ENCODE results near the gene HLA-A. TPM values are rescaled to one million over a fixed set of nuclear protein-coding genes. Genes with fewer than 3 reads are reported as not detected.

HLA-A gene
- total RNA-seq, 3 donors from 2014 or later = 327 to 617 (median 473) TPM

DNA sequence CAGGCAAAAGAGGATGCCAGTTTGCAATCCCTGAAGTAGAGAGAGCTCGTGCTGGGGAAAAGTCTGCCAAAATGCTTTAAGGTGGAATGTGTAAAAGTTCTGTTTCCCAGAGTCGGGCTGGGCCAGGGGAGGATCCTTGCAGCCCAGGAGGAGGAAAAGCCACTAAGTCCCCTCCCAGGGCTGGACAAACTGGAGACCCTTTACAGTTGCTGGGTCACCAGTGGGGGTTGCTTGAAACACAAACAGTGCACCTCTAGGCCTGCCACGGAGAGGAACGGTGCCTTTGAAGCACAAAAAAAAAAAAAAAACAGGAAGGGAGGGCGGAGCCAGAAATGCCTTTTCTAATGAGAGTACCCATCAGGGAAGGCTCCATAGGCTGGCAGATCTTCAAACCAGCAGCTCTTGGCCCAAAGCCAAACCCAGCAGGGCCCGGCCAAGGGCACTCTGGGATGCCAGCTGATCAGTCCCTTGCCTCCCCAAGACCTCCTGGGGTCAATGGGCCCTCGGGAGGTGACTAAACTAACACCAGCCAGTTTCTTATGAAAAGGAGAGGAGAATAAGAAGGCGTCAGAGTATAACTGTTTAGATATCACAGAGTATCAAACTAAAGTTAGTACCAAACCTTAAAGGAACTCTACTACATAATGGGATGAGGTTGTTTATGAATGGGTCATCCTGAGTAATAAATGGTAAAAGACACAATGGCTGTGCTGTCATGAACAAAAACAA, 23.7 kb downstream of the HLA-A start:
- H3K27ac ChIP-seq = peak overlapping the region; percentile 74 to 83
- DNase-seq (ENCODE audit: low spot score in 2 of 2) = peak; percentile 57 to 67
- TF ChIP-seq POLR2AphosphoS5 (IDR thresholded peaks at IDR 0.05) = peak in 1 of 3 donors; percentile 8
- TF ChIP-seq POLR2A (IDR thresholded peaks at IDR 0.05) = no peak
- H3K4me1 ChIP-seq = peaks cover 0 to 11% of the 10 kb centered on the region in 2 donors
- peak overlapping the region; percentile 22 to 50 (median 37) for H3K4me3 ChIP-seq
- H3K36me3 ChIP-seq = no peaks in the 10 kb centered on the region
- H3K9me3 ChIP-seq = no peaks in the 10 kb centered on the region
- H3K27me3 ChIP-seq = no peaks in the 10 kb centered on the region
- intact Hi-C loops (cut with DNase I; ENCODE audit: low total_unique reads) = no loop called here

DNA sequence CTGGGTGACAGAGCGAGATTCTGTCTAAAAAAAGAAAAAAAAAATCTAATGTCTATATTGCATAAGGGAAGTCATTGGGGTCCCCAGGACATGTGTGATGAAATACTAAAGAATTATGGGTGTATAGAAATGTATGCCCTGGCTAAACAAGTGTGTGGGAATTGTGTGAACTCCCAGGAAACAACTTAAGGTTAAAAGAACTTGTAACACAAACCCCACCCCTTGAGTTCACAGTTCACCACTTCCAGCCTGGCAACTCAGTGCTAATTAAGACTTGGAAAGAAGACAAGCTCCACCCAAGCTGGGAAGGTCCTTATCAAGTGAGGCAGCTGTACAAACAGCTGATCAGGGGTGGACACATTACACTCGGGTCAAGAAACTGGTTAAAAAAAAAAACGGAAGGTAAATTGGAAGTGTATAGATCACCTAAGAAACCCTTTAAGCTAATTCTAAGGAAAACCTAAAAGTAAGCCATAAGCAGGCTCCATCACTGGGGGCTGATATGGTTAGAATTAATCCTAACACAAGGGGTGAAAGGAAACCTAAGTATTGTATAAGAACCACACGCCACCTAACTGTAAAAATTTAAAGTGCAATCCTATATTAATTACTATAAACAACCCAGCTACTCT, 25.2 kb downstream of the HLA-A start:
- Histone ChIP-seq H3K4me1 (peaks cover 0 to 11% of the 10 kb centered on the region in 2 donors), H3K4me3 (no peak overlapping the region), H3K9me3 (no peaks in the 10 kb centered on the region), H3K36me3 (no peaks in the 10 kb centered on the region), H3K27ac (no peak overlapping the region), H3K27me3 (no peaks in the 10 kb centered on the region)
- DNase-seq (ENCODE audit: low spot score in 2 of 2) = no peak
- intact Hi-C loops (cut with DNase I; ENCODE audit: low total_unique reads) = no loop called here
- TF ChIP-seq POLR2A (IDR thresholded peaks at IDR 0.05) (no peak), POLR2AphosphoS5 (IDR thresholded peaks at IDR 0.05) (no peak), CTCF (IDR thresholded peaks at IDR 0.05) (no peak)

GRCh38 chr6:29968130-29968529, 25.8 kb downstream of the HLA-A start:
- no peaks in the 10 kb centered on the region for H3K9me3 ChIP-seq
- no peak overlapping the region for H3K4me3 ChIP-seq
- no peak overlapping the region for H3K27ac ChIP-seq
- H3K4me1 ChIP-seq = peaks cover 0 to 11% of the 10 kb centered on the region in 2 donors
- intact Hi-C loops (cut with DNase I; ENCODE audit: low total_unique reads) = no loop called here
- no peaks in the 10 kb centered on the region for H3K36me3 ChIP-seq
- DNase-seq (ENCODE audit: low spot score in 2 of 2) = peak in 1 of 2 donors; percentile 40
- H3K27me3 ChIP-seq = no peaks in the 10 kb centered on the region
- no peak for TF ChIP-seq POLR2A (IDR thresholded peaks at IDR 0.05)
- TF ChIP-seq POLR2AphosphoS5 (IDR thresholded peaks at IDR 0.05) = no peak
- TF ChIP-seq CTCF (IDR thresholded peaks at IDR 0.05) = no peak

DNA sequence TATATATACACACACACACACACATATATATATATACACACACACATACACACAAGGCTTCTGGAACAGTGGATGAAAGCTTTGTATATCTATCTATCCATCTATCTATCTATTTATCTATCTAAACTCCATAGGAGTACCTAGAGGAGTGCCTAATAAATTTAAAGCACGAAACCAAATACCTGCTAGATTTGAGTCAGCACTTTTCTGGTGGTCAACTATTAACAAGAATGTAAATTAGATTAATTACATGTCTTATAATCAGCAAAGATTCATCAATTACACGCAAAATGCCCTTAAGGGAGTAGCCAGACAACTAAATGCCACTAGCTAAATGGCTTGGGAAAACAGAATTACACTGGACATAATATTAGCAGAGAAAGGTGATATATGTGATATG, 26.6 kb downstream of the HLA-A start:
- DNase-seq (ENCODE audit: low spot score in 2 of 2) = no peak
- Histone ChIP-seq H3K36me3 (no peaks in the 10 kb centered on the region), H3K27ac (no peak overlapping the region), H3K4me1 (peaks cover 0 to 11% of the 10 kb centered on the region in 2 donors), H3K27me3 (no peaks in the 10 kb centered on the region), H3K4me3 (no peak overlapping the region), H3K9me3 (no peaks in the 10 kb centered on the region)
- intact Hi-C loops (cut with DNase I; ENCODE audit: low total_unique reads) = no loop called here
- TF ChIP-seq CTCF (IDR thresholded peaks at IDR 0.05) = no peak

DNA sequence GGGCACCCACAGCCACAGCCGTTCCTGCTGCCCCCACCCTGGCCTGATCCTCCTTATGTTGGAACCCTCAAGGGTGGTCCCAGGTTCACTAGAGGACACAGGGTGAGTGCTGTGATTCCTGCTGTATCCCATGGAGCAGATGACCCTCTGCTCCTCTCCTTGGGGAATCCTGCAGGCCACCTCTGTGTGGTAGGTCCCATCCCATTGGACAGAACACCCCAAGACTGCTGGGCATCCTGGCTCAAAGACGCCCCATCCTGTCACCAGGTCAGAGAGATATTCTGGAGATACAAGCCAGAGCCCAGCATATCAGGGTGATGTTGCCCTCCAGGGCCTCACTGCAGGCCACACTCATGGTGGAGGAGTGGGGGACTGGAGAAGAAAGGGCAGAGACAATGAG, 28.4 kb downstream of the HLA-A start:
- H3K27ac ChIP-seq = no peak overlapping the region
- peaks cover 0 to 2% of the 10 kb centered on the region in 2 donors for H3K4me1 ChIP-seq
- H3K9me3 ChIP-seq = no peaks in the 10 kb centered on the region
- TF ChIP-seq POLR2A (IDR thresholded peaks at IDR 0.05) = no peak
- no peak for TF ChIP-seq POLR2AphosphoS5 (IDR thresholded peaks at IDR 0.05)
- no peak for TF ChIP-seq CTCF (IDR thresholded peaks at IDR 0.05)
- intact Hi-C loops (cut with DNase I; ENCODE audit: low total_unique reads) = no loop called here
- no peak overlapping the region for H3K4me3 ChIP-seq
- DNase-seq (ENCODE audit: low spot score in 2 of 2) = no peak
- H3K27me3 ChIP-seq = no peaks in the 10 kb centered on the region
- H3K36me3 ChIP-seq = no peaks in the 10 kb centered on the region
